Psoas muscle (tissue), 8 donors: Measurements from ENCODE around the gene PARK7. TPM values are rescaled to one million over a fixed set of nuclear protein-coding genes. Genes with fewer than 3 reads are reported as not detected.

Source experiments
- ATAC-seq, 4 donors: fragments of 200-7000 bp; cut with Tn5 transposase; one replicate each; pipeline ENCODE4 v1.9.1; 2020; ENCODE audit warnings: moderate library complexity in 3 of 4, mild to moderate bottlenecking in 2 of 4
- DNase-seq, 2 donors: peaks; one replicate each; pipeline ENCODE4 v3.0.0-alpha.2; 2020
- H3K27ac ChIP-seq: fragments of 200-600 bp; one replicate; pipeline ENCODE4 v1.8.0; 2022
- H3K27me3 ChIP-seq, 3 donors: fragments of 200-600 bp in 1 of 3; one replicate each; pipeline versions ENCODE4 v1.6.1 to v1.8.0; 2013 to 2022; ENCODE audit warnings: low read length in 2 of 3, mild to moderate bottlenecking in 2 of 3, moderate library complexity in 1 of 3; ENCODE audit not compliant: insufficient read depth in 3 of 3
- H3K36me3 ChIP-seq, 2 donors: fragments of 200-600 bp in 1 of 2; one replicate each; pipeline versions ENCODE4 v1.6.1 to v1.8.0; 2013 to 2022; ENCODE audit warnings: low read depth in 1 of 2, mild to moderate bottlenecking in 1 of 2, moderate library complexity in 1 of 2; ENCODE audit not compliant: insufficient read depth in 1 of 2
- H3K4me1 ChIP-seq: fragments of 200-600 bp; one replicate; pipeline ENCODE4 v1.8.0; 2022
- H3K4me3 ChIP-seq: fragments of 200-600 bp; one replicate; pipeline ENCODE4 v1.8.0; 2022; ENCODE audit warnings: mild to moderate bottlenecking
- H3K9me3 ChIP-seq: fragments of 200-600 bp; one replicate; pipeline ENCODE4 v1.8.0; 2022
- WGBS, 3 donors: extraction: QIAGEN DNeasy Blood & Tissue Kit; methylation state at CpG; one replicate each; pipeline versions ENCODE4 v1.1.6 to v1.1.7; 2013; 5-methylcytosine and 5-hydroxymethylcytosine counted together
- intact Hi-C, 2 donors: fragments of 100-400 bp; cut with DNase I; formaldehyde crosslinking; loops; one replicate each; pipeline versions ENCODE4 v1.11.0 to v1.14.2; 2022
- polyA plus RNA-seq, 3 donors: library from polyadenylated mRNA; stranded (reverse); fragments of 200-250 nt; gene quantifications; one replicate each; pipeline ENCODE4 v1.2.3, GENCODE V29; 2013
- total RNA-seq, 4 donors: library from RNA; stranded (reverse); fragmentation: NEBNext Ultra II Directional in 2 of 4; extraction: Animal tissue kit (Norgen Biotek cat#: 25700) in 2 of 4; gene quantifications; one replicate each; pipeline versions ENCODE4 v1.2.1 to v1.2.4, GENCODE V29; 2021 to 2023
- TF ChIP-seq, protein P1 (sequence below): fragments of 200-600 bp; IDR thresholded peaks from one replicate; pipeline ENCODE4 v1.8.0; 2022; ENCODE audit warnings: antibody characterized with exemption
- donor health status: healthy with polysubstance abuse.
- donor health status: DM: no; HTN: no; CAD: no; lungs with moderate emphysema.
- donor health status: Bipolar disorder and iron deficiency.
- donor health status: healthy.
- donor health status: DM: yes; HTN: yes; CAD: no.
- donor health status: DM: no; HTN: no; CAD: no.
- donor health status: DM: no; HTN: no; CAD: no.
- donor health status: DM: yes; HTN: yes; CAD: no.

Gene PARK7
- total and polyA plus RNA-seq, 7 donors = 389 to 467 (median 430) TPM

DNA sequence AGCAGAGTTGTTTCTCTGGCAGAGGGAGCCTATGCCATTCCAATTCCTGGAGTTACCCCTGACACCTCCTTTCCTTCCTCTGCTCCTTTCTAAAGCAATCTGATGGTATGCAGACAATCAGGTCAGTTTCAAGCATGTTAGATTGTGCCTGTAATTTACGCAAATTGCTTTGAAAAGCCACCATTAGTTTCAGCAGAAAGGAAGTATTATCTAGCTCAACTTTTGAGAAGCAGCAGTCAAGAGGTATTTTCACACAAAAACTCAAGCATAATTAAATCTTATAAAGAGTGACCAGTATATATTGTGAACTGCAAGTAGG lies 62.4 kb downstream of the PARK7 start:
- 29 to 80% (median 45%) methylated on average over 1 of the region's 1 CpG for WGBS, 3 donors
- H3K4me3 ChIP-seq = peak overlapping the region; percentile 74
- DNase-seq (no peak), ATAC-seq (no peak)
- intact Hi-C loops = no loop called here
- H3K27ac ChIP-seq = peak overlapping the region; percentile 38
- H3K4me1 ChIP-seq = peaks cover 69% of the 10 kb centered on the region
- no peaks in the 10 kb centered on the region for H3K9me3 ChIP-seq
- no peaks in the 10 kb centered on the region for H3K27me3 ChIP-seq
- TF ChIP-seq, protein P1, sequence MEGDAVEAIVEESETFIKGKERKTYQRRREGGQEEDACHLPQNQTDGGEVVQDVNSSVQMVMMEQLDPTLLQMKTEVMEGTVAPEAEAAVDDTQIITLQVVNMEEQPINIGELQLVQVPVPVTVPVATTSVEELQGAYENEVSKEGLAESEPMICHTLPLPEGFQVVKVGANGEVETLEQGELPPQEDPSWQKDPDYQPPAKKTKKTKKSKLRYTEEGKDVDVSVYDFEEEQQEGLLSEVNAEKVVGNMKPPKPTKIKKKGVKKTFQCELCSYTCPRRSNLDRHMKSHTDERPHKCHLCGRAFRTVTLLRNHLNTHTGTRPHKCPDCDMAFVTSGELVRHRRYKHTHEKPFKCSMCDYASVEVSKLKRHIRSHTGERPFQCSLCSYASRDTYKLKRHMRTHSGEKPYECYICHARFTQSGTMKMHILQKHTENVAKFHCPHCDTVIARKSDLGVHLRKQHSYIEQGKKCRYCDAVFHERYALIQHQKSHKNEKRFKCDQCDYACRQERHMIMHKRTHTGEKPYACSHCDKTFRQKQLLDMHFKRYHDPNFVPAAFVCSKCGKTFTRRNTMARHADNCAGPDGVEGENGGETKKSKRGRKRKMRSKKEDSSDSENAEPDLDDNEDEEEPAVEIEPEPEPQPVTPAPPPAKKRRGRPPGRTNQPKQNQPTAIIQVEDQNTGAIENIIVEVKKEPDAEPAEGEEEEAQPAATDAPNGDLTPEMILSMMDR = no peak
- no peaks in the 10 kb centered on the region for H3K36me3 ChIP-seq

DNA sequence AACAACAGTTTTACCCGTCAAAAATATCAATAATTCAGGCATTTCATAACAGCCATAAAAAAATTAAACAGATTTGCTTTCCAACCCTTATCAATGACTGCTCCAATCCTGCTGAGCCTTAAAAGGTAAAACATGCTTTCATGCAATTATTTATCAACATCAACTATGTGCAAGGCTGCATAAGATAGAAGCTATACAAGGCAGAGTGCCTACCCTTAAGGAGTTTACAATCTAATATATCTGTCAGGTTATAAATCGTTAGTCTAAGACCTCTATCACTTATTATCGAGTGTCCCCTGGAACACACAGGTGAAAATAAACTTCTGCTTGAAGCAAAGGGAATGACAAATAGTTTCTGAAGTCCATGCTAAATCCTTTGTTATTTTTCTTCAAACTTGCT lies 62.8 kb downstream of the PARK7 start:
- H3K27ac ChIP-seq = no peak overlapping the region
- DNase-seq (no peak), ATAC-seq (no peak)
- WGBS, 3 donors = 80 to 92% (median 82%) methylated on average over 3 of the region's 3 CpGs
- no peaks in the 10 kb centered on the region for H3K9me3 ChIP-seq
- H3K4me3 ChIP-seq = peak overlapping the region; percentile 74
- intact Hi-C loops = no loop called here
- TF ChIP-seq, protein P1 = no peak
- H3K4me1 ChIP-seq = peaks cover 65% of the 10 kb centered on the region
- H3K36me3 ChIP-seq = no peaks in the 10 kb centered on the region
- H3K27me3 ChIP-seq = no peaks in the 10 kb centered on the region

- Histone ChIP-seq H3K27me3 (no peaks in the 10 kb centered on the region), H3K27ac (peak overlapping the region; percentile 87), H3K9me3 (no peaks in the 10 kb centered on the region), H3K36me3 (no peaks in the 10 kb centered on the region), H3K4me1 (peaks cover 57% of the 10 kb centered on the region), H3K4me3 (peak overlapping the region; percentile 74)
- intact Hi-C loops = no loop called here
- DNase-seq (no peak), ATAC-seq (no peak)
- WGBS, 3 donors = 4 to 8% (median 4%) methylated on average over 19 of the region's 19 CpGs
- TF ChIP-seq, protein P1 = no peak
These were observed 63.7 kb downstream of the PARK7 start for GRCh38 chr1:8025061-8025670.

- no peak for DNase-seq
- Histone ChIP-seq H3K27ac (peak overlapping the region; percentile 87), H3K4me3 (peak overlapping the region; percentile 74), H3K36me3 (no peaks in the 10 kb centered on the region), H3K4me1 (peaks cover 52% of the 10 kb centered on the region), H3K9me3 (no peaks in the 10 kb centered on the region), H3K27me3 (no peaks in the 10 kb centered on the region)
- ATAC-seq = peak in 3 of 4 donors; percentile 1 to 4 (median 2)
- intact Hi-C loops = no loop called here
- TF ChIP-seq, protein P1 = no peak
- 0% methylated on average over 17 to 69 of the region's 69 CpGs for WGBS, 3 donors
These were observed 64.2 kb downstream of the PARK7 start for GRCh38 chr1:8025671-8026144.
